Liver (tissue), 9 donors: ENCODE measurements around the gene ZFAND3. TPM values are rescaled to one million over a fixed set of nuclear protein-coding genes. Genes with fewer than 3 reads are reported as not detected.

ENCODE experiments used
- DNase-seq: peaks from one replicate; pipeline ENCODE4 v3.0.0-alpha.2; 2017; ENCODE audit warnings: low spot score
- H3K27ac ChIP-seq, 2 donors: one replicate each; pipeline ENCODE4 v1.7.0; 2013; ENCODE audit warnings: inconsistent platforms in 2 of 2, low read length in 2 of 2, control low read depth in 1 of 2, low read depth in 1 of 2, mild to moderate bottlenecking in 1 of 2
- H3K27me3 ChIP-seq, 4 donors: one replicate each; pipeline versions ENCODE4 v1.6.1 to v1.7.0; 2013; ENCODE audit warnings: low read length in 3 of 4, inconsistent platforms in 1 of 4, mild to moderate bottlenecking in 1 of 4, moderate library complexity in 1 of 4; ENCODE audit not compliant: control insufficient read depth in 4 of 4, insufficient read depth in 4 of 4
- H3K36me3 ChIP-seq, 4 donors: one replicate each; pipeline versions ENCODE4 v1.6.1 to v1.7.0; 2013; ENCODE audit warnings: low read length in 3 of 4, mild to moderate bottlenecking in 3 of 4, low read depth in 1 of 4, moderate library complexity in 1 of 4; ENCODE audit not compliant: control insufficient read depth in 4 of 4, insufficient read depth in 3 of 4
- H3K4me1 ChIP-seq, 4 donors: one replicate each; pipeline versions ENCODE4 v1.6.1 to v1.7.0; 2013; ENCODE audit warnings: low read length in 3 of 4, mild to moderate bottlenecking in 3 of 4, moderate library complexity in 1 of 4; ENCODE audit not compliant: control insufficient read depth in 4 of 4, insufficient read depth in 4 of 4
- H3K4me3 ChIP-seq, 3 donors: one replicate each; pipeline versions ENCODE4 v1.6.1 to v1.7.0; 2013; ENCODE audit warnings: low read length in 3 of 3, control low read depth in 1 of 3, low read depth in 1 of 3, mild to moderate bottlenecking in 1 of 3
- H3K9ac ChIP-seq, 2 donors: one replicate each; pipeline ENCODE4 v1.7.0; 2013; ENCODE audit warnings: low read length in 2 of 2, mild to moderate bottlenecking in 2 of 2, moderate library complexity in 2 of 2, control low read depth in 1 of 2, low read depth in 1 of 2
- H3K9me3 ChIP-seq, 4 donors: one replicate each; pipeline versions ENCODE4 v1.6.1 to v1.7.0; 2013; ENCODE audit warnings: low read length in 3 of 4; ENCODE audit not compliant: control insufficient read depth in 4 of 4
- ATF3 ChIP-seq: IDR thresholded peaks from 2 replicates; pipeline ENCODE4 v1.6.1; 2016; ENCODE audit warnings: antibody characterized with exemption
- CTCF ChIP-seq: fragments of 150-350 bp; IDR thresholded peaks from 2 replicates; pipeline ENCODE4 v1.5.1; 2017; ENCODE audit warnings: improper control_type of control experiment, low read depth, low read length; ENCODE audit not compliant: missing input control
- EGR1 ChIP-seq, 2 donors: IDR thresholded peaks; 2 replicates each; pipeline ENCODE4 v1.6.1; 2016 to 2018; ENCODE audit warnings: antibody characterized with exemption in 2 of 2, low read depth in 2 of 2
- FOXA1 ChIP-seq: IDR thresholded peaks from 2 replicates; pipeline ENCODE4 v1.6.1; 2016; ENCODE audit warnings: antibody characterized with exemption
- FOXA2 ChIP-seq: IDR thresholded peaks from 2 replicates; pipeline ENCODE4 v1.6.1; 2016; ENCODE audit warnings: antibody characterized with exemption
- GABPA ChIP-seq, 2 donors: IDR thresholded peaks in 1 of 2; conservative IDR thresholded peaks in 1 of 2; 2 replicates each; pipeline ENCODE4 v1.6.1; 2016; ENCODE audit warnings: antibody characterized with exemption in 2 of 2, mild to moderate bottlenecking in 1 of 2, moderate library complexity in 1 of 2
- HNF4A ChIP-seq, 2 donors: conservative IDR thresholded peaks; 2 replicates each; pipeline ENCODE4 v1.6.1; 2016; ENCODE audit warnings: antibody characterized with exemption in 2 of 2, mild to moderate bottlenecking in 2 of 2
- HNF4G ChIP-seq: IDR thresholded peaks from 2 replicates; pipeline ENCODE4 v1.6.1; 2016; ENCODE audit warnings: antibody characterized with exemption
- MAX ChIP-seq: IDR thresholded peaks from 2 replicates; pipeline ENCODE4 v1.6.1; 2016; ENCODE audit warnings: antibody characterized with exemption
- NR2F2 ChIP-seq: IDR thresholded peaks from 2 replicates; pipeline ENCODE4 v1.6.1; 2016; ENCODE audit warnings: antibody characterized with exemption
- RAD21 ChIP-seq, 2 donors: IDR thresholded peaks; 2 replicates each; pipeline ENCODE4 v1.6.1; 2016; ENCODE audit warnings: antibody characterized with exemption in 2 of 2, mild to moderate bottlenecking in 2 of 2
- REST ChIP-seq: IDR thresholded peaks from 2 replicates; pipeline ENCODE4 v1.6.1; 2016; ENCODE audit warnings: antibody characterized with exemption, mild to moderate bottlenecking
- TAF1 ChIP-seq: conservative IDR thresholded peaks from 2 replicates; pipeline ENCODE4 v1.6.1; 2016; ENCODE audit warnings: antibody characterized with exemption, mild to moderate bottlenecking
- YY1 ChIP-seq: IDR thresholded peaks from 2 replicates; pipeline ENCODE4 v1.6.1; 2016; ENCODE audit warnings: antibody characterized with exemption, mild to moderate bottlenecking
- ZBTB33 ChIP-seq: IDR thresholded peaks from 2 replicates; pipeline ENCODE4 v1.6.1; 2016; ENCODE audit warnings: antibody characterized with exemption
- WGBS: extraction: QIAGEN DNeasy Blood & Tissue Kit; methylation state at CpG from one replicate; pipeline ENCODE4 v1.1.7; 2013; 5-methylcytosine and 5-hydroxymethylcytosine counted together
- polyA plus RNA-seq, 2 donors: library from polyadenylated mRNA; stranded (reverse) in 1 of 2; unstranded in 1 of 2; fragments of 200-250 nt in 1 of 2; fragments of >200 nt in 1 of 2; fragmentation: Nextera tagmentation in 1 of 2; extraction: Ambion mirVana in 1 of 2; gene quantifications; one replicate each; pipeline versions ENCODE4 v1.2.1 to v1.2.3, GENCODE V29; 2013 to 2015
- total RNA-seq, 2 donors: library from RNA; depleted of rRNA; stranded (reverse); fragments of >200 nt; gene quantifications; one replicate each; pipeline ENCODE4 v1.2.3, GENCODE V29; 2014
- donor health status: healthy.
- donor health status: healthy.
- donor health status: healthy.
- donor health status: healthy.
- donor health status: healthy.

ZFAND3 gene
- total and polyA plus RNA-seq, 4 donors: 7.7 to 37.5 (median 23.1) TPM

GRCh38 chr6:37787216-37787615 lies 32.3 kb upstream of the ZFAND3 start:
- no peaks in the 10 kb centered on the region for H3K27me3 ChIP-seq
- no peak overlapping the region for H3K9ac ChIP-seq
- no peak overlapping the region for H3K4me3 ChIP-seq
- DNase-seq: no peak
- no peaks in the 10 kb centered on the region for H3K36me3 ChIP-seq
- no peaks in the 10 kb centered on the region for H3K9me3 ChIP-seq
- peaks cover 2 to 22% (median 15%) of the 10 kb centered on the region in 4 donors for H3K4me1 ChIP-seq
- TF ChIP-seq FOXA1 (no peak), RAD21 (IDR thresholded peaks at IDR 0.05) (no peak), TAF1 (no peak), ZBTB33 (no peak), ATF3 (no peak), MAX (no peak), REST (no peak), NR2F2 (no peak)
- 81% methylated on average over 2 of the region's 2 CpGs for WGBS
- H3K27ac ChIP-seq: no peak overlapping the region

GRCh38 chr6:37788259-37788658 lies 31.3 kb upstream of the ZFAND3 start:
- 83% methylated on average over 2 of the region's 2 CpGs for WGBS
- no peaks in the 10 kb centered on the region for H3K27me3 ChIP-seq
- H3K4me1 ChIP-seq: peaks cover 2 to 21% (median 12%) of the 10 kb centered on the region in 4 donors
- H3K4me3 ChIP-seq: no peak overlapping the region
- H3K9me3 ChIP-seq: no peaks in the 10 kb centered on the region
- H3K9ac ChIP-seq: no peak overlapping the region
- no peak for DNase-seq
- no peak for TF ChIP-seq MAX
- no peaks in the 10 kb centered on the region for H3K36me3 ChIP-seq
- H3K27ac ChIP-seq: no peak overlapping the region

- Histone ChIP-seq H3K9ac (no peak overlapping the region), H3K4me3 (no peak overlapping the region), H3K27ac (peak overlapping the region; percentile 40 to 42), H3K9me3 (no peaks in the 10 kb centered on the region), H3K27me3 (no peaks in the 10 kb centered on the region), H3K4me1 (peaks cover 2 to 14% (median 6%) of the 10 kb centered on the region in 4 donors), H3K36me3 (no peaks in the 10 kb centered on the region)
- WGBS: 26% methylated on average over 10 of the region's 10 CpGs
- DNase-seq: peak; percentile 79
- TF ChIP-seq YY1: no peak
- peak; percentile 65 for TF ChIP-seq ZBTB33
- peak; percentile 58 to 63 for TF ChIP-seq HNF4A (conservative IDR thresholded peaks at IDR 0.05)
- peak; percentile 97 for TF ChIP-seq CTCF
- peak; percentile 17 to 43 for TF ChIP-seq EGR1 (IDR thresholded peaks at IDR 0.05; ENCODE audit: low read depth in 2 of 2)
- peak; percentile 49 for TF ChIP-seq NR2F2
- TF ChIP-seq ATF3: peak; percentile 99
- peak; percentile 62 for TF ChIP-seq FOXA1
- no peak for TF ChIP-seq GABPA (IDR thresholded peaks at IDR 0.05 in 1 of 2, conservative IDR thresholded peaks at IDR 0.05 in 1 of 2)
- TF ChIP-seq FOXA2: peak; percentile 71
- TF ChIP-seq HNF4G: no peak
- TF ChIP-seq TAF1: no peak
These were observed 28.2 kb upstream of the ZFAND3 start for GRCh38 chr6:37791156-37791919.
